HEK293T (cell line): ENCODE results near the gene CCDC171.

Experiments used
- ARNT ChIP-seq: fragments of 450-650 bp; IDR thresholded peaks from 2 replicates; pipeline ENCODE4 v1.6.1; 2017; ENCODE audit warnings: mild to moderate bottlenecking
- BHLHE40 ChIP-seq: fragments of 450-650 bp; IDR thresholded peaks from 2 replicates; pipeline ENCODE4 v1.6.1; 2016; ENCODE audit warnings: mild to moderate bottlenecking, moderate library complexity, borderline replicate concordance
- ELF4 ChIP-seq: fragments of 450-650 bp; IDR thresholded peaks from 2 replicates; pipeline ENCODE4 v1.6.1; 2017; ENCODE audit warnings: antibody characterized with exemption
- FOXA1 ChIP-seq: fragments of 450-650 bp; IDR thresholded peaks from 2 replicates; pipeline ENCODE4 v1.6.1; 2016; ENCODE audit warnings: mild to moderate bottlenecking
- FOXK2 ChIP-seq: fragments of 450-650 bp; IDR thresholded peaks from 2 replicates; pipeline ENCODE4 v1.6.1; 2016; ENCODE audit warnings: mild to moderate bottlenecking
- FOXM1 ChIP-seq: fragments of 450-650 bp; IDR thresholded peaks from 2 replicates; pipeline ENCODE4 v1.6.1; 2017; ENCODE audit warnings: mild to moderate bottlenecking, borderline replicate concordance
- HDGF ChIP-seq: fragments of 450-650 bp; IDR thresholded peaks from 2 replicates; pipeline ENCODE4 v1.6.1; 2017; ENCODE audit warnings: antibody characterized with exemption, borderline replicate concordance
- LEF1 ChIP-seq: fragments of 450-650 bp; IDR thresholded peaks from 2 replicates; pipeline ENCODE4 v1.6.1; 2017; ENCODE audit warnings: mild to moderate bottlenecking, borderline replicate concordance
- NFRKB ChIP-seq: fragments of 450-650 bp; IDR thresholded peaks from 2 replicates; pipeline ENCODE4 v1.6.1; 2016; ENCODE audit warnings: mild to moderate bottlenecking, moderate library complexity
- SP1 ChIP-seq: fragments of 450-650 bp; IDR thresholded peaks from 2 replicates; pipeline ENCODE4 v1.6.1; 2017
- TARDBP ChIP-seq: fragments of 450-650 bp; IDR thresholded peaks from 2 replicates; pipeline ENCODE4 v1.6.1; 2016
- ZNF384 ChIP-seq: fragments of 450-650 bp; IDR thresholded peaks from 2 replicates; pipeline ENCODE4 v1.6.1; 2016
- TF ChIP-seq, protein P1 (sequence below): fragments of 450-650 bp; IDR thresholded peaks from 2 replicates; pipeline ENCODE4 v1.6.1; 2016

DNA sequence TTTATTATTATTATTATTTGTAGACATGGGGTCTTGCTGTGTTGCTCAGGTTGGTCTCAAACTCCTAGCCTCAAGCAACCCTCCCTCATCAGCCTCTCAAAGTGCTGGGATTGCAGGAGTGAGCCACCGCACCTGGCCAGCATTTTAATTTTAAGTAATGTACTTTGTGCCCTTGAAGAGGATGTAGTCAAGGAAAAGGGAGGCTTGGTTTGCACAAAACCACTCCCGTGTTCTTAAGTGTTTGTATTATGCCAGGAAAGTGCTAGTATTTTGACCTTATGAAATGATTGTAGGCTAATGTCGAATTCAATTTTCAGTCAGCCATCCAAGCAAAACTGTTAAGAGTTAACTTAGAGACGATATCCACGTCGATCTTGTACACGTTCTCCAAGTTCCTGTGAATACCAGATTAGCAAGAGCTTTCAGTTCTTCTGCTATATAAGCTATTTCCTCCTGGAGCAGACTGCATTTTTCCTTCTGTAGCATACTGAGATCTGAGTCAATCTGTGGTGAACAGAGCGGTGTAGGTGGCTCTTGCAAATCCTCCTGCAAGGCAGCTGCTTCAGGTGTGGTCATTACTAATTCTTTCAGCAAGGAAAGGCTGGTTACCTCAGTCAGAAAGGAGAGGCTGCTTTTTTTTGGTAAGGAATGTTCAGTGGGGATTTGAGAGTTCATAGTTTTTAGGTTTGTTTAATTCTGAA is 23.7 kb downstream of the CCDC171 start:
- TF ChIP-seq ELF4 (no peak), FOXK2 (no peak), FOXA1 (no peak), SP1 (no peak), HDGF (no peak), ZNF384 (no peak), FOXM1 (no peak), TARDBP (no peak), NFRKB (no peak), BHLHE40 (no peak), ARNT (no peak), LEF1 (no peak)
- TF ChIP-seq, protein P1, sequence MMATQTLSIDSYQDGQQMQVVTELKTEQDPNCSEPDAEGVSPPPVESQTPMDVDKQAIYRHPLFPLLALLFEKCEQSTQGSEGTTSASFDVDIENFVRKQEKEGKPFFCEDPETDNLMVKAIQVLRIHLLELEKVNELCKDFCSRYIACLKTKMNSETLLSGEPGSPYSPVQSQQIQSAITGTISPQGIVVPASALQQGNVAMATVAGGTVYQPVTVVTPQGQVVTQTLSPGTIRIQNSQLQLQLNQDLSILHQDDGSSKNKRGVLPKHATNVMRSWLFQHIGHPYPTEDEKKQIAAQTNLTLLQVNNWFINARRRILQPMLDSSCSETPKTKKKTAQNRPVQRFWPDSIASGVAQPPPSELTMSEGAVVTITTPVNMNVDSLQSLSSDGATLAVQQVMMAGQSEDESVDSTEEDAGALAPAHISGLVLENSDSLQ: no peak
